Stimulated activated CD4-positive, alpha-beta T cell treated with anti-CD3 and anti-CD28 coated beads, TNF-alpha, amount 100 ng/mL, for 24 hours (primary cell): ENCODE measurements around the gene STARD3NL.
"Not testable (repeated sequence)": the region's sequence is repeated elsewhere in the genome, so short reads cannot be mapped to it uniquely, and the experiment has no call there.

Experiments
- DNase-seq, 3 experiments: peaks; one replicate each; pipeline ENCODE4 v3.0.0-alpha.2; 2020; ENCODE audit warnings: low read depth in 3 of 3

The STARD3NL gene

DNA sequence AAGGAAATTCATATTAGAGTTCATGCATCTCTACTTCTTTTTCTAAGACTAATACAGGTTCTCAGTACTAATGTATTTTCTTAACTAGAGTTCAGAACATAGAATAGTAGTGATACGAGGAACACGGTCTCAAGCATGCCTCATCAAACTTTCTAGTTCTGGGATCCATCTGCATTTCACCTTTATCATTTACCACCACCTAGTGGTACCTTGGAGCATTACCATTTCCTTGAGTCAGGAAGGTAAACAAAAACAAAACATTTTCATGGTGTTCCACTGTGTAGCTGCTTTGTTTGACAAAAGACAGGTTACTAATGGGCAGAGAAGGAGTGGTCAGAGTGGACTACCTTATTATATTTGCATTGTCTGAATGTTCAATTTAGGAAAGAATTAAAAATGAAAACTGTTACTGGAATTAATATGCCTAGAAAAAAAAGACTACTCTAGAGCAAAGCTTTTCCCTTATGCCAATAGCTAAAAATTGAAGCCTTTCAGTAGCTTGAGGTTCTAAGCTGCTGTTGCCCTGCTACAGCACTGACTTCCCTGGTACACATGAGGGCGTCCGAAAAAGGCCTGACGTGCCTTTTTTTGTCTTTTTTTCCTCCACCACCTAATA lies 44.5 kb downstream of the STARD3NL start:
- peak in 1 of 3 experiments; percentile 12 for DNase-seq

DNA sequence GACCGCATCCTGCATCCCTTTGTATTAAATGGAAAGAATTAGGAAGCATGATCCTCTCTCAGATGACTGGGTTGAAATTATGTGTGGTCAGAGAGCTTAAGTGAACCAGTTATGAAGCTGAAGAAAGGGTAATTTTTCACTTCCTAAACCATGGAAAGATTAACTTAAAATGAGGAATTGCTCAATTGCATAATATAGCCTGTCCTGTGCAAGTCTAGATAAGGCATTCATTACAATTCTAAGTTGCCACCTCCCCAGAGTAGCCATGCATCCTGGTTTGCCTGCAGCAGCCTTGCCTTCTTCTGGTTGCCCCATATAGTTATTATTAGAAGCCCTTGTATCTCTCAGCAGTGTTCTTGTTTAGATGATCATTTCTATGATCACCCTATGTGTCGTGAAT lies 45.3 kb downstream of the STARD3NL start:
- DNase-seq = no peak

DNA sequence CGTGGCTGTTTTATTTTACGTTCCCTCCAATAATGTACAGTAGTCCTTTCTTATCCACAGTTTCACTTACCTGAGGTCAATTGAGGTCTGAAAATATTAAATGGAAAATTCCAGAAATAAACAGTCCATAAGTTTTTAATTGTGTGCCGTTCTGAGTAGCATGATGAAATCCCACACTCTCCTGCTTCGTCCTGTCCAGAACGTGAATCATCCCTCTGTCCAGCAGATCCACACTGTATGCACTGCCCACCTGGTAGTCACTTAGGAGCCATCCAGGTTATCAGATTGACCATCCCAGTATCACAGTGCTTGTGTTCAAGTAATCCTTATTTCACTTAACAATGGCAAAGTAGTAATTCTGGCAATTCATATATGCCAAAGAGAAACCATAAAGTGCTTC lies 46.3 kb downstream of the STARD3NL start:
- DNase-seq = no peak

DNA sequence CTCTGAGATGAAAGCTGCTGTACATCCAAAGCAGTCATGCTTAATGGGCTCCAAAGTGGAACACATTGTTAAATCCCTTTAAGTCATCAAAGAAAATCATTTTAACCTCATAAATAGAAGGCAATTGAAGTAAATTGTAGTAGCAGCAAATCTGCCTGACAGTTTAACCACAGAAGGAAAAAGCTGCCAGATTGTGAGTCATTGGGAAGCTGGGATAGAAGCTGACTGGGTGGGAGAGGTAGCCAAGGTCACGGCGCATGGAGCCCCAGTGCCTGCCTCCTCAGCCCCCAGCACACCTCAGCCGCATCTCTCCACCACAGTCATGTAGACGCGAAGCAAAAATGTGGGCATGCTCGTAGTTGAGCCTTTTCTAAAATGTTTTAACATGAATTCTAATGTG lies 51.3 kb downstream of the STARD3NL start:
- DNase-seq = no peak

DNA sequence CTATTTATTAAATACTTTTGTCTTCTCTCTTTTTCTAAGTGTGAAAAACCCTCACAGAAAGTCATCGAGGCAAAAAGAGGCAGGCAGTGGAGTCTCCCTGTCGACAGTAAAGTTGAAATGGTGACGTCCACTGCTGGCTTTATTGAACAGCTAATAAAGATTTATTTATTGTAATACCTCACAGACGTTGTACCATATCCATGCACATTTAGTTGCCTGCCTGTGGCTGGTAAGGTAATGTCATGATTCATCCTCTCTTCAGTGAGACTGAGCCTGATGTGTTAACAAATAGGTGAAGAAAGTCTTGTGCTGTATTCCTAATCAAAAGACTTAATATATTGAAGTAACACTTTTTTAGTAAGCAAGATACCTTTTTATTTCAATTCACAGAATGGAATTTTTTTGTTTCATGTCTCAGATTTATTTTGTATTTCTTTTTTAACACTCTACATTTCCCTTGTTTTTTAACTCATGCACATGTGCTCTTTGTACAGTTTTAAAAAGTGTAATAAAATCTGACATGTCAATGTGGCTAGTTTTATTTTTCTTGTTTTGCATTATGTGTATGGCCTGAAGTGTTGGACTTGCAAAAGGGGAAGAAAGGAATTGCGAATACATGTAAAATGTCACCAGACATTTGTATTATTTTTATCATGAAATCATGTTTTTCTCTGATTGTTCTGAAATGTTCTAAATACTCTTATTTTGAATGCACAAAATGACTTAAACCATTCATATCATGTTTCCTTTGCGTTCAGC lies 52.0 kb downstream of the STARD3NL start:
- DNase-seq = no peak

DNA sequence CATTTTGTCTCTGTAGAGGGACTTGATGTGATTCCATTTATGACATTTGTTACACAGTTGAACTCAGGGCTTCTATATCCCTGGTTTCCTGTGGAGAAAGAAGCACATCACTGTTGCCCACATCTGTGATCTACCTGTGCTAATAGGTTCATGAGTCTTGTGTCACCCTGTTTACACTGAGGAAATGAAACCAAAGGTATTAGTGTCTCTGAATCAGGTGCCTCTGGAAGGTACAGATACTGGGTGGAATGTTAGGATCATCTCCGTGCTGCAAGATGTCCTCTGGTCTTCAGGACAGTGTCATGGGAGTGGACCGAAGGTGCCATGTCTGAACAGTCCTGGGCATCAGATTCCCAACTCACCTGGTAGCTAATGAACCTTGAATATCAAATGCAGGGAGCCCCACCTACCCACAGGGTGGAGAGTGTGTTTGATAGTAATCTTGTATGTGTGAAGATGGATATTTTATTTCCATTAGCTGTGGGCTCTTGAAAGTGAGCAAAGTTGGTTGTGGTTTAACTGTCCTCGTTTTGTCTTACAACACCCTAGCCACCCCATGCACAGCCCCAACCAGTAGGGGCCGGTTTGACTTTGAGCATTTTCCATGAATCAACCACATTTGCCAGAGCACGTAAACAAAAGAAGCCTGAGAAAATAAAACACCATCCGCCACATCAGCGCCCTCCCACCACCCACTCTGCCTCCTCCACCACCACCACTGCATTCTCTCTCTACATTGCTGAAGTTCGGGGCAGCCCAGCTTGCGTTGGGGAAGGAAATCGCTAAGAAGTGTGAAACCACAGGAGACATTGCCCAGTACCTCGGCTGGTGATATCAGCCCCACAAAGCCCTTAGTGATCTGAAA lies 54.7 kb downstream of the STARD3NL start:
- peak; percentile 33 to 68 (median 52) for DNase-seq

DNA sequence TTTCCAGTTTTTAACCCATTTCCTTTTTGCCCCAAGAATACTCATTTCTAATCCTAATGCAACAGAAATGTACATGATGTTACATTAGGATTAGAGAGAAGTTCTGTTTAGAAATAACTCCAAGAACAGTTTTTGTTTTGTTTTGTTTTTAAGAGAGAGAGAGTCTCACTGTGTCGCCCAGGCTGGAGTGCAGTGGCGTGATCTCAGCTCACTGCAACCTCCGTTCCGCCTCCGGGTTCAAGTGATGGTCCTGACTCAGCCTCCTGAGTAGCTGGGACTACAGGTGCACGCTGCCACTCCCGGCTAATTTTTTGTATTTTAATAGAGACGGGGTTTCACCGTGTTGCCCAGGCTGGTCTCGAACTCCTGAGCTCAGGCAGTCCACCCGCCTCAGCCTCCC lies 56.7 kb downstream of the STARD3NL start:
- not testable (repeated sequence) for DNase-seq

DNA sequence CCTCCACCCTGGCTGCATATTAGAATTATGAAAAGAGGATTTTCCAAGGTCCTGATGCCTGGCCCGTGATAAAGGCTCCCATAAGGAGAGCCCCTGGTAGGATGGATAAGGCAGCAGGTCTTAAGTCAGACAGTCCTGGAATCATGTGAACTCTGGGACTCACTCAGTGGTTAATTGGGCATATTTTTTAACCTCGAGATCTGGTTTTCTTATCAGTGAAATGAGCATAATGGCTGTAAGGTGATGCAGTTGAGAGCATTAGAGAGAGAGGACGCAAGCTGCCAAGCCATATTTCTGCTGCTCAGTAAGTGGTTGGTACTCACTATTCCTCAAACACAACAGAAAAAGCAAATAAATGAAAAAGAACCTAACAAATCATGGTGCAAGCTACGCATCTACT lies 57.6 kb downstream of the STARD3NL start:
- no peak for DNase-seq

DNA sequence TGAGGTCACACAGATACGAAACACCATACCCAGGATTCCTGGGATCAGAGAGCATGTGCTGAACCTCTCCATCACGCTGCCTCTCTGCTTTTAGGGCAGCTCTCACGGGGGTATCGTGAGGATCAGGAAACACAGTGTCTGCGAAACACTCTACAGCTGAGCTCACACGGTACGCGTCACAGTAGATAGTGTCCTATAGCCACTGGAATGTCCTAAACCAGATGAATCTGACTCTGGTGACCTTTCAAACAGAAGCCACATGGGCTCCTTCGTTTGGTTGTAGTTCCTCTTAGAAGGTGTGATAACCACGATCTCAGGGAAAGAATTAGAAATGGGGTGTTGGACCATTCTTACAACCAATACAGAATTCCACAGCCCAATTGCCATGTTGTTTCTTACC lies 61.1 kb downstream of the STARD3NL start:
- DNase-seq = not testable (repeated sequence)

DNA sequence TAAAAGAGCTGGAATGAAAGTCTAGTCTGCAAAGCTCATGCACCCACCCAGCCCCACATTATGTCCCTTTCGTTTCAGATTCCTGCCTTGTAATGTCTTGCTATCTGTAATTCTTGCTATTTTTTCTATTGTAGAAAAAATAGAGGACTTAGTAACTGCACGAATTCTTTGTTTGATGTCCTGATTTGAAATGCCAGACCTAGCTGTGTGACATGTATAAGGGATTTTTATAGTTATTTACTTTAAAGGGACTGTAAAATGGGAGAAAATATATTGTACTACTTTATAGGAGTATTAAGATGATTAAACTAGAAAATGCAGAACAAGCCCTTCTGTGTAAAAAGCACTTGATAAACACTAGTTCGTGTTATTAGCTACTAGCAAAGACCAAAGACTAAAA lies 63.0 kb downstream of the STARD3NL start:
- DNase-seq = no peak

DNA sequence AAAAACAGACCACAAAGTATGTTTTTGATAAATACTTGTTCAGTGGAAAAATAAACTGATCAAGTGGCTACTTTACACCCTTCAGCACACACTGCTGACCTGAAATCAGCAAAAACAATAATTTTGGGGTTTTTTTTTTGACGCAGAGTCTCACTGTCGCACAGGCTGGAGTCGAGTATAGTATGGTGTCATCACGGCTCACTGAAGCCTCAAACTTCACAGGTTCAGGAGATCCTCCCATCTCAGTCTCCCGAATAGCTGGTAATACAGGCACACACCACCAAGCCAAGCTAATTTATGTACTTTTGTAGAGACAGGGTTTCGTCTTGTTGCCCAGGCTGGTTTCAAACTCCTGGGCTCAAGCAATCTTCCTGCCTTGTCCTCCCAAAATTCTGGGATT lies 64.8 kb downstream of the STARD3NL start:
- no peak for DNase-seq

DNA sequence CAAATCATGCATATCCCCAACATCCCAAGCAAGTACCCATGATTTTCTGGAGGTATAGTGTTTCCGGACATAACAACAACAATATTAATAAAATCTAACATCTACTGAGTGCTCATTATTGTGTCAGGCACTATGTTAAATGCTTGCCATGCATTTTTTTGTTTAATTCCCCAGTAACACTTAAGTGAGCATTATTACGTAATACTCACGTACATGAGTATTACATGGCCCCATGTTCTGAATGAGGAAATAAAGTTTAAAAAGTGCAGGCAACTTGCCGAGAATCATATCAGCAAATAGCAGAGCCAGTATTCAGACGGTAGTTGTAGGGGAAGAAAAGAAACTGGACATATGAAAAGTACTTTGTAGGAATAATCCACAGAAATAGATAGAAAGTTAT lies 65.3 kb downstream of the STARD3NL start:
- not testable (repeated sequence) for DNase-seq

DNA sequence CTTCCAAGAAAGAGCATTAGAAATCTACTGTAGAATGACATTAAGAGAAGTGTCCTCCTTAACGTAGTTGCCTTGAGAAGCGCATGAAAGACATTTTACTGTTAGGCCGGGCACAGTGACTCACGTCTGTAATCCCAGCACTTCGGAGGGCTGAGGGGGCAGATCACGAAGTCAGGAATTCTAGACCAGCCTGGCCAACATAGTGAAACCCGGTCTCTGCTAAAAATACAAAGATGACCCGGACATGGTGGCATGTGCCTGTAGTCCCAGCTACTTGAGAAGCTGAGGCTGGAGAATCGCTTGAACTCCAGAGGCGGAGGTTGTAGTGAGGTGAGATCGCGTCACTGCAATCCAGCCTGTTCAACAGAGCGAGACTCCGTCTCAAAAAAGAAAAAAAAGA lies 66.5 kb downstream of the STARD3NL start:
- DNase-seq = no peak

DNA sequence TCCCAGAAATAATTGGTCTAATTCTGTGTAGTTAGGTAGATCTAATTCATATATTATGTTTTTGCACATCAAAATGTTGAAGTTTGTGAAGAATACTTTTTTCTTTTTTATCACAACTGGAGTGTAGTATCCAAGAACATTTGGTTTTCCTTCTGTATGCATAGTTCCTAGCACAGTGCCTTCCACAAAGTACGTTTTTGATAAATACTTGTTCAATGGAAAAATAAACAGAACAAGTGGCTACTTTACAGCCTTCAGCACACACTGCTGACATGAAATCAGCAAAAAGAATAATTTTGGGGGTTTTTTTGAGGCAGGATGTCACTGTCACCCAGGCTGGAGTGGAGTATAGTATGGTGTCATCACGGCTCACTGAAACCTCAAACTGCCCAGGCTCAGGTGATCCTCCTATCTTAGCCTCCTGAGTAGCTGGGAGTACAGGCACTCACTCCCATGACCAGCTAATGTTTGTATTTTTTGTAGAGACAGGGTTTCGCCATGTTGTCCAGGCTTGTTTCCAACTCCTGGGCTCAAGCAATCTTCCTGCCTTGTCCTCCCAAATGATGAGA lies 67.4 kb downstream of the STARD3NL start:
- no peak for DNase-seq

DNA sequence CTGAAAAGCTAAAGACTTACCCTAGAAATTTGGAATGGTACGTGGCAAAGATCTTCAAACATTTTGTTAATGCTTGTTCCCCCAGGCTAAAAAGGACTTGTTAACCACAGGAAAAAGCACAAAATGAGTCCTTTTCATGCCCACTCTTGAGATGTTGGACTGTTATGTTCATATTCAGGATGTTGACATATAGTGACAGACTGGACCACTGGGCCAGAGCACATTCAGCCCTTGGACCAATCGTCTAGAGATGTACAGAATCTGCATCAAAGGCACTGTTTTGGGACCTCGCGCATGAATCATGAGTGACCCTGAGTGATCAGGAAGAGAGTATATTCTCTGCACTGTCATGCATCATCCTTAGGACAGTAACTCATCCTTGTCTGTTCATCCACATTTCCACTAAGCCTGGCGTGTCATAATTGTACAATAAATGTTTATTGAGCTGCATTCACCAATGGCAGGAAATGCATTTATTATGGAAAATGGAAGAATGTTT lies 70.1 kb downstream of the STARD3NL start:
- no peak for DNase-seq

DNA sequence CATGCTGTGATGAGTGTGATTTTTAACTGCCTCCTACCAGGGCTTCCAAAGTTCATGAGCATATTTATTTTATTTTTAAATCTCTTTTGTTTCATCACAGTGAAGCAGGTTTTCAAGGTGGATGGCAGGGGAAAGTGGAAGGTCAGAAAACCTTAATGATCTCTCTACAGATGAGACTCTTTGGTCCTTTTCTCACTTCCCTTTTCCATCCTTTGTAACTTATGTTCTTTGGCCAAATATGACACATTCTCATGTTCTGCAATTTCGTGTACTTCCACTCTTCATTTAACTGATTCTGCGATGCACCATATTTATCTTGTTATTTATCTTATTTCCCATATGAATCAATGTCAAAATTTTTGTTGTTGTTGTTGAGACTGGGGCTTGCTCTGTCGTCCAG lies 71.8 kb downstream of the STARD3NL start:
- not testable (repeated sequence) for DNase-seq

DNA sequence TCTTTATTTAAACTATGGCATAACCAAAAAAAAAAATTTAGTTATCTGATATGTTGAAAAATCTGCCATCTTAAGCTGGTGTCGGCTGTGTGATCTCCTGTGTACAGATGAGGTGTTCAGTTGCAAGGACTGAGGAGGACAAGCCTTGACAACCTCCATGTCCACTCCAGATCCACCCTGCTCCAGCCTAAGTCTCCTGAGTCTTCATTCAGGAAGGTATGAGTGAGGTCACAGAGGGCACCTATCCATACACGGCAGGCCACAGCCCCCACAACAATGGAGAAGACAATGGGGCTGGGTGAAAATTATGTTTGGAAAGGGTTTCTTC lies 79.3 kb downstream of the STARD3NL start:
- no peak for DNase-seq

DNA sequence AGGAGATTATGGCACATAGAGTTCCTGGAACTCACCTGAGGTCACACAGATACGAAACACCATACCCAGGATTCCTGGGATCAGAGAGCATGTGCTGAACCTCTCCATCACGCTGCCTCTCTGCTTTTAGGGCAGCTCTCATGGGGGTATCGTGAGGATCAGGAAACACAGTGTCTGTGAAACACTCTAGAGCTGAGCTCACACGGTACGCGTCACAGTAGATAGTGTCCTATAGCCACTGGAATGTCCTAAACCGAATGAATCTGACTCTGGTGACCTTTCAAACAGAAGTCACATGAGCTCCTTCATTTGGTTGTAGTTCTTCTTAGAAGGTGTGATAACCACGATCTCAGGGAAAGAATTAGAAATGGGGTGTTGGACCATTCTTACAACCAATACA lies 81.1 kb downstream of the STARD3NL start:
- DNase-seq = not testable (repeated sequence)

DNA sequence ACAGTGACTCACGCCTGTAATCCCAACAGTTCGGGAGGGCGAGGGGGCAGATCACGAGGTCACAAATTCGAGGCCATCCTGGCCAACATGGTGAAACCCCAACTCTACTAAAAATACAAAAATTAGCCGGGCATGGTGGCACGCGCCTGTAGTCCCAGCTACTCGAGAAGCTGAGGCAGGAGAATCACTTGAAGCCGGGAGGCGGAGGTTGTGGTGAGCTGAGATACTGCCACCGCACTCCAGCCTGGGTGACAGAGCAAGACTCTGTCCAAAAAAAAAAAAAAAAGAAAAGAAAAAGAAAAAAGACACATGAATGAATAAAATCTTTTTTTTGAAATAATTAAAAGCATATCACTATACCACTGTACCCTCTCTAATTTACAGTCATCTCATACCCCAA lies 83.6 kb downstream of the STARD3NL start:
- DNase-seq = not testable (repeated sequence)

DNA sequence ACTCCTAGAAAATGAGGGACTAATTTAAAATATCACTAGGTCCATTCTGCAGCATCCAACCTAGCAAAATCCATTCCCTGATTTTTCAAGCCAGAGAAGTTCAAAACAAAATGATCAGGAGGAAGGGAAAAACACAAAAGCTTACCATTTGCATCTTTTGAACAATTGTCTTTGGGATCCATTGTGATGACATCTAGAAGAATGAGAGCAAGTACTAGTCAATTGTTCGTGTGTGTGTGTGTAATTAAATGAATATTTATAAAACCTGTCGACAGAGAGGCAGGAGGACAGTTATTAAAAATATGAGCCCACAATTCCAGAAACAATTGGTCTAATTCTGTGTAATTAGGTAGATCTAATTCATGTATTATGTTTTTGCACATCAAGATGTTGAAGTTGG lies 84.0 kb downstream of the STARD3NL start:
- not testable (repeated sequence) for DNase-seq

DNA sequence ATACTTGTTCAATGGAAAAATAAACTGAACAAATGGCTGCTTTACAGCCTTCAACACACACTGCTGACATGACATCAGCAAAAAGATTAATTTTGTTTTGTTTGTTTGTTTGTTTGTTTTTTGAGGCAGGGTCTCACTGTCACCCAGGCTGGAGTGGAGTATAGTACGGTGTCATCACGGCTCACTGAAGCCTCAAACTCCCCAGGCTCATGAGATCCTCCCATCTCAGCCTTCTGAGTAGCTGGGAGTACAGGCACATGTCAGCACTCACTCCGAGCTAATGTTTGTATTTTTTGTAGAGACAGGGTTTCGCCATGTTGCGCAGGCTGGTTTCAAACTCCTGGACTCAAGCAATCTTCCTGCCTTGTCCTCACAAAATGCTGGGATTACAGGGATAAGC lies 84.5 kb downstream of the STARD3NL start:
- DNase-seq = no peak

DNA sequence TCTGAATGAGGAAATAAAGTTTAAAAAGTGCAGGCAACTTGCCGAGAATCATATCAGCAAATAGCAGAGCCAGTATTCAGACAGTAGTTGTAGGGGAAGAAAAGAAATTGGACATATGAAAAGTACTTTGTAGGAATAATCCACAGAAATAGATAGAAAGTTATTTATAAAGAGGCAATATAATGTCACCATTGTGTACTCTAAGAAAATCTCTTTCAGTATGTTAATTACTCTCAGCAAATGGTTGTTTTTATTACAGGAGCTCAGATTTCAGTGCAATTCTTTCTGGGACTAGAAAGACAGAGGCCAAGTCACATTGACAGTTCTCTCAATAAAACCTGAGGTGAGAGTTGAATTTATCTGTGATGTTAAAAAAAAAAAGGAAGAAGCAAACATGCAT lies 85.2 kb downstream of the STARD3NL start:
- DNase-seq = not testable (repeated sequence)
